Activated CD4-positive, alpha-beta memory T cell treated with anti-CD3 and anti-CD28 coated beads, Interleukin-2, amount 10 ng/mL, durations not matched to agents 7 days and 5 days (primary cell): ENCODE measurements around the gene GOLGB1. TPM values are rescaled to one million over a fixed set of nuclear protein-coding genes. Genes with fewer than 3 reads are reported as not detected.

Source experiments
- CTCF ChIA-PET: fragments of 350-600 bp; sonication (Branson Sonifier 250); formaldehyde crosslinking; loops from one replicate; lab custom pipeline; 2021; ENCODE audit warnings: antibody characterized with exemption, inconsistent platforms; lab: Charles Lee
- POLR2A ChIA-PET: fragments of 350-600 bp; sonication (Branson Sonifier 250); formaldehyde crosslinking; loops from one replicate; lab custom pipeline; 2021; ENCODE audit warnings: antibody characterized with exemption; lab: Charles Lee
- DNase-seq: peaks from one replicate; pipeline ENCODE4 v3.0.0-alpha.2; 2020
- H3K27ac Mint-ChIP-seq: one replicate; pipeline ENCODE4 v1.8.0; 2021; ENCODE audit warnings: mild to moderate bottlenecking, mixed read lengths
- H3K27me3 Mint-ChIP-seq: one replicate; pipeline ENCODE4 v1.8.0; 2021; ENCODE audit warnings: mixed read lengths
- H3K36me3 Mint-ChIP-seq: one replicate; pipeline ENCODE4 v1.8.0; 2021; ENCODE audit warnings: low read depth, mixed read lengths
- H3K4me1 Mint-ChIP-seq: one replicate; pipeline ENCODE4 v1.8.0; 2021; ENCODE audit warnings: mixed read lengths
- H3K4me3 Mint-ChIP-seq: one replicate; pipeline ENCODE4 v1.8.0; 2021; ENCODE audit warnings: mild to moderate bottlenecking, mixed read lengths
- H3K9me3 Mint-ChIP-seq: one replicate; pipeline ENCODE4 v1.8.0; 2021; ENCODE audit warnings: mixed read lengths
- total RNA-seq, 2 experiments: library from RNA; stranded (reverse); gene quantifications; one replicate each; pipeline ENCODE4 v1.2.3, GENCODE V29; 2021

GOLGB1 gene
- total RNA-seq, 2 experiments from 2014 or later: 33.6 to 37.8 TPM

GRCh38 chr3:121736112-121736511, 13.4 kb downstream of the GOLGB1 start:
- POLR2A ChIA-PET: interaction anchor here (0.9 to 2.3 kb wide), 4 partner anchors 13 to 358 kb away, joined by 3 to 8 read pairs (median 4); partner anchors contain the start of gene HCLS1

GRCh38 chr3:121735047-121735696, 14.4 kb downstream of the GOLGB1 start:
- POLR2A ChIA-PET: interaction anchor here (0.9 to 2.3 kb wide), 4 partner anchors 13 to 359 kb away, joined by 3 to 8 read pairs (median 4); partner anchors contain the start of gene HCLS1

More at GRCh38 chr3:121736112-121736511, 13.4 kb downstream of the GOLGB1 start:
- H3K4me1 Mint-ChIP-seq: peaks cover 37% of the 10 kb centered on the region
- CTCF ChIA-PET: no interaction called here
- no peaks in the 10 kb centered on the region for H3K27me3 Mint-ChIP-seq
- no peaks in the 10 kb centered on the region for H3K9me3 Mint-ChIP-seq
- H3K27ac Mint-ChIP-seq: no peak overlapping the region
- no peak overlapping the region for H3K4me3 Mint-ChIP-seq
- peaks cover 19% of the 10 kb centered on the region for H3K36me3 Mint-ChIP-seq
- DNase-seq: no peak

GRCh38 chr3:121730940-121731687, 18.4 kb downstream of the GOLGB1 start:
- POLR2A ChIA-PET: no interaction called here
- Mint-ChIP-seq H3K4me3 (no peak overlapping the region), H3K27ac (no peak overlapping the region), H3K9me3 (no peaks in the 10 kb centered on the region), H3K4me1 (peaks cover 17% of the 10 kb centered on the region), H3K36me3 (peaks cover 25% of the 10 kb centered on the region), H3K27me3 (no peaks in the 10 kb centered on the region)
- DNase-seq: no peak
- CTCF ChIA-PET: no interaction called here

More at GRCh38 chr3:121735047-121735696, 14.4 kb downstream of the GOLGB1 start:
- Mint-ChIP-seq H3K4me1 (peaks cover 35% of the 10 kb centered on the region), H3K27ac (no peak overlapping the region), H3K27me3 (no peaks in the 10 kb centered on the region), H3K9me3 (no peaks in the 10 kb centered on the region), H3K36me3 (peaks cover 18% of the 10 kb centered on the region), H3K4me3 (no peak overlapping the region)
- DNase-seq: no peak
- CTCF ChIA-PET: no interaction called here

- no peaks in the 10 kb centered on the region for H3K9me3 Mint-ChIP-seq
- no peak overlapping the region for H3K4me3 Mint-ChIP-seq
- no peak for DNase-seq
- H3K27ac Mint-ChIP-seq: no peak overlapping the region
- H3K4me1 Mint-ChIP-seq: peaks cover 6% of the 10 kb centered on the region
- no peaks in the 10 kb centered on the region for H3K27me3 Mint-ChIP-seq
- POLR2A ChIA-PET: interaction anchor here (0.7 kb wide), 1 partner anchor 25 kb away, joined by 5 read pairs; no protein-coding TSS in a partner anchor
- CTCF ChIA-PET: no interaction called here
- peaks cover 63% of the 10 kb centered on the region for H3K36me3 Mint-ChIP-seq
These were observed 25.4 kb downstream of the GOLGB1 start for GRCh38 chr3:121724130-121724529.

- ChIA-PET CTCF (no interaction called here), POLR2A (no interaction called here)
- Mint-ChIP-seq H3K27ac (no peak overlapping the region), H3K4me1 (peaks cover 9% of the 10 kb centered on the region), H3K36me3 (peaks cover 64% of the 10 kb centered on the region), H3K4me3 (no peak overlapping the region), H3K27me3 (no peaks in the 10 kb centered on the region), H3K9me3 (no peaks in the 10 kb centered on the region)
- DNase-seq: no peak
These were observed 26.1 kb downstream of the GOLGB1 start for GRCh38 chr3:121723485-121723884.

GRCh38 chr3:121722411-121722810, 27.1 kb downstream of the GOLGB1 start:
- Mint-ChIP-seq H3K9me3 (no peaks in the 10 kb centered on the region), H3K27me3 (no peaks in the 10 kb centered on the region), H3K4me1 (peaks cover 20% of the 10 kb centered on the region), H3K4me3 (no peak overlapping the region), H3K27ac (no peak overlapping the region), H3K36me3 (peaks cover 73% of the 10 kb centered on the region)
- CTCF ChIA-PET: no interaction called here
- no peak for DNase-seq
- POLR2A ChIA-PET: no interaction called here

- H3K27ac Mint-ChIP-seq: no peak overlapping the region
- POLR2A ChIA-PET: interaction anchor here (0.7 to 1.7 kb wide), 3 partner anchors 8 to 39 kb away, joined by 3 to 5 read pairs (median 3); no protein-coding TSS in a partner anchor
- H3K36me3 Mint-ChIP-seq: peaks cover 77% of the 10 kb centered on the region
- DNase-seq: no peak
- CTCF ChIA-PET: interaction anchor here (1.0 kb wide), 1 partner anchor 148 kb away, joined by 4 read pairs; no protein-coding TSS in a partner anchor
- H3K4me1 Mint-ChIP-seq: peaks cover 24% of the 10 kb centered on the region
- H3K27me3 Mint-ChIP-seq: no peaks in the 10 kb centered on the region
- H3K4me3 Mint-ChIP-seq: no peak overlapping the region
- no peaks in the 10 kb centered on the region for H3K9me3 Mint-ChIP-seq
These were observed 29.4 kb downstream of the GOLGB1 start for GRCh38 chr3:121720163-121720562.

GRCh38 chr3:121719423-121719822, 30.1 kb downstream of the GOLGB1 start:
- Mint-ChIP-seq H3K36me3 (peaks cover 75% of the 10 kb centered on the region), H3K4me3 (no peak overlapping the region), H3K27me3 (no peaks in the 10 kb centered on the region), H3K27ac (no peak overlapping the region), H3K4me1 (peaks cover 24% of the 10 kb centered on the region), H3K9me3 (no peaks in the 10 kb centered on the region)
- DNase-seq: no peak
- CTCF ChIA-PET: no interaction called here
- POLR2A ChIA-PET: interaction anchor here (0.7 to 1.7 kb wide), 4 partner anchors 9 to 1064 kb away, joined by 3 to 5 read pairs (median 3); no protein-coding TSS in a partner anchor

GRCh38 chr3:121718205-121718846, 31.2 kb downstream of the GOLGB1 start:
- Mint-ChIP-seq H3K9me3 (no peaks in the 10 kb centered on the region), H3K27me3 (no peaks in the 10 kb centered on the region), H3K36me3 (peaks cover 73% of the 10 kb centered on the region), H3K4me1 (peaks cover 19% of the 10 kb centered on the region), H3K4me3 (no peak overlapping the region), H3K27ac (peak overlapping the region; percentile 32)
- POLR2A ChIA-PET: interaction anchor here (0.9 to 1.0 kb wide), 2 partner anchors 9 to 19 kb away, joined by 3 to 5 read pairs; no protein-coding TSS in a partner anchor
- DNase-seq: peak; percentile 22
- CTCF ChIA-PET: no interaction called here

- DNase-seq: no peak
- no peaks in the 10 kb centered on the region for H3K27me3 Mint-ChIP-seq
- no peaks in the 10 kb centered on the region for H3K9me3 Mint-ChIP-seq
- H3K4me3 Mint-ChIP-seq: no peak overlapping the region
- H3K27ac Mint-ChIP-seq: no peak overlapping the region
- peaks cover 55% of the 10 kb centered on the region for H3K36me3 Mint-ChIP-seq
- no peaks in the 10 kb centered on the region for H3K4me1 Mint-ChIP-seq
- ChIA-PET CTCF (no interaction called here), POLR2A (no interaction called here)
These were observed 39.2 kb downstream of the GOLGB1 start for GRCh38 chr3:121710347-121710746.

- POLR2A ChIA-PET: no interaction called here
- Mint-ChIP-seq H3K36me3 (peaks cover 50% of the 10 kb centered on the region), H3K27ac (no peak overlapping the region), H3K27me3 (no peaks in the 10 kb centered on the region), H3K4me3 (no peak overlapping the region), H3K9me3 (no peaks in the 10 kb centered on the region), H3K4me1 (no peaks in the 10 kb centered on the region)
- no peak for DNase-seq
- CTCF ChIA-PET: interaction anchor here (1.2 kb wide), 1 partner anchor 9 kb away, joined by 5 read pairs; no protein-coding TSS in a partner anchor
These were observed 41.8 kb downstream of the GOLGB1 start for GRCh38 chr3:121707531-121708273.

GRCh38 chr3:121705541-121705940, 44.0 kb downstream of the GOLGB1 start:
- POLR2A ChIA-PET: no interaction called here
- H3K36me3 Mint-ChIP-seq: peaks cover 60% of the 10 kb centered on the region

More at GRCh38 chr3:121705541-121705940, 44.0 kb downstream of the GOLGB1 start:
- no peaks in the 10 kb centered on the region for H3K9me3 Mint-ChIP-seq
- CTCF ChIA-PET: no interaction called here
- H3K27ac Mint-ChIP-seq: no peak overlapping the region
- no peak overlapping the region for H3K4me3 Mint-ChIP-seq
- no peaks in the 10 kb centered on the region for H3K27me3 Mint-ChIP-seq
- no peak for DNase-seq
- H3K4me1 Mint-ChIP-seq: no peaks in the 10 kb centered on the region
